Ovary (tissue), 9 donors: ENCODE results near the gene KDM6A. TPM values are rescaled to one million over a fixed set of nuclear protein-coding genes. Genes with fewer than 3 reads are reported as not detected.
"Not testable (repeated sequence)": the region's sequence is repeated elsewhere in the genome, so short reads cannot be mapped to it uniquely, and the experiment has no call there.

Source experiments
- DNase-seq, 5 donors: peaks; one replicate each; pipeline ENCODE4 v3.0.0-alpha.2; 2019 to 2020
- H3K27ac ChIP-seq, 2 donors: fragments of 200-600 bp; one replicate each; pipeline versions ENCODE4 v1.5.1 to v1.8.0; 2019 to 2022
- H3K27me3 ChIP-seq: fragments of 200-600 bp; one replicate; pipeline ENCODE4 v1.8.0; 2022
- H3K36me3 ChIP-seq: fragments of 200-600 bp; sonication (generic); one replicate; pipeline ENCODE4 v1.5.1; 2019
- H3K4me1 ChIP-seq: one replicate; pipeline ENCODE4 v1.8.1; 2013; ENCODE audit warnings: mild to moderate bottlenecking, moderate library complexity; ENCODE audit not compliant: insufficient read depth
- H3K4me3 ChIP-seq: fragments of 200-600 bp; sonication (generic); one replicate; pipeline ENCODE4 v1.5.1; 2017
- H3K9me3 ChIP-seq, 2 donors: fragments of 200-600 bp in 1 of 2; sonication (generic) in 1 of 2; one replicate each; pipeline versions ENCODE4 v1.5.1 to v1.8.1; 2013 to 2019; ENCODE audit warnings: mild to moderate bottlenecking in 1 of 2, moderate library complexity in 1 of 2
- EP300 ChIP-seq: sonication (generic); formaldehyde crosslinking; IDR thresholded peaks from one replicate; pipeline ENCODE4 v1.6.1; 2017; ENCODE audit warnings: antibody characterized with exemption
- POLR2A ChIP-seq: fragments of 450-650 bp; IDR thresholded peaks from one replicate; pipeline ENCODE4 v1.6.1; 2017; ENCODE audit warnings: antibody characterized with exemption, mild to moderate bottlenecking, moderate library complexity
- WGBS, 3 donors: extraction: QIAGEN DNeasy Blood & Tissue Kit in 1 of 3; methylation state at CpG; one replicate each; pipeline versions ENCODE4 v1.1.5 to v1.1.7; 2013 to 2017; 5-methylcytosine and 5-hydroxymethylcytosine counted together
- intact Hi-C, 4 donors: fragments of 100-400 bp; cut with DNase I; formaldehyde crosslinking; loops; one replicate each; pipeline versions ENCODE4 v1.11.0 to v1.15.1; 2022 to 2023
- polyA plus RNA-seq, 2 donors: library from polyadenylated mRNA; stranded (reverse); fragments of 200-250 nt in 1 of 2; fragments of 350-450 nt in 1 of 2; fragmentation: Illumina TruSeq in 1 of 2; extraction: RNeasy Lipid Tissue Mini Kit (QIAGEN cat#74804) in 1 of 2; gene quantifications; one replicate each; pipeline ENCODE4 v1.2.3, GENCODE V29; 2013 to 2014
- total RNA-seq, 7 donors: library from RNA; depleted of rRNA in 2 of 7; stranded (reverse); fragments of >200 nt in 2 of 7; fragmentation: NEBNext Ultra II Directional in 3 of 7; extraction: Animal tissue kit (Norgen Biotek cat#: 25700) in 3 of 7; gene quantifications; one replicate each; pipeline versions ENCODE4 v1.1.0 to v1.2.4, GENCODE V29; 2016 to 2023
- TF ChIP-seq, protein P1 (sequence below), 3 donors: fragments of 450-650 bp in 2 of 3; fragments of 200-600 bp in 1 of 3; IDR thresholded peaks; one replicate each; pipeline versions ENCODE4 v1.5.1 to v1.8.0; 2016 to 2022; ENCODE audit warnings: antibody characterized with exemption in 3 of 3, mild to moderate bottlenecking in 1 of 3
- donor health status: DM: no; HTN: no; CAD: no; lungs with moderate emphysema.
- donor health status: DM: no; HTN: no; CAD: no.
- donor health status: Bipolar disorder and iron deficiency.
- donor health status: DM: yes; HTN: yes; CAD: no.
- donor health status: DM: no; HTN: no; CAD: no.
- donor health status: DM: yes; HTN: yes; CAD: no.

KDM6A gene
- total and polyA plus RNA-seq, 9 donors = 19.8 to 56.2 (median 42.1) TPM

DNA sequence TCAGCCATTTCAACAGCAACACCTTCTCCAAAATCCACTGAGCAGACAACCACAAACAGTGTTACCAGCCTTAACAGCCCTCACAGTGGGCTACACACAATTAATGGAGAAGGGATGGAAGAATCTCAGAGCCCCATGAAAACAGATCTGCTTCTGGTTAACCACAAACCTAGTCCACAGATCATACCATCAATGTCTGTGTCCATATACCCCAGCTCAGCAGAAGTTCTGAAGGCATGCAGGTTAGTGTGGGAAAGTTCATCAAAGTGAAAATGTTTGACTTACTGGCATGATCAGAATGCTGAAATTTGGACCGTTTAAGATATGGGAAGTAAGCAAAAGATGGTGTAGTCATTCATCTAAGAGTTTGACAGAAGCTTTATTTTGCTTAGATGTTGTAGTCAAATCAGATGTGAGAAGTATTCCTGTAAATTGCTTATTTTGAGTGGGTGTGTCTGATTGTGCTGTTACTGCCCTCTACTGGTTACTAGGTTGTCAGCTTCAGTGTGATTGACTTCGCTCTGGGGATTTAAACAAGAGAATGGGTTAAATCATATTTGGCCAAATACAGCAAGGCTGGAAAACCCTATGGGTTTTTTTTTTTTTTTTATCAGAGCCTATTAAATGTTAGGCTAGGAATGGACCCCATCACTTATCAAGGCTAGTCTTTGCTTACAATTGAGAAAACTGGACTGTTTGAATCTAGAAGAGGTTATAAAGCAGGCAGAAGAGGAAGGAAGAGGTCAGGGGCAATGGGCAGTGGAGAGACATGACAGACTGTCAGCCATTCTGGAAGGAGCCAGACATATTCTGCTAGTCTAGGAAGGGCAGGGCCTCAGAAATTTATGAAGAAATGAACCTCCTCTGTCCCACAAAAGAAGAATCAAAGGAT lies 197.4 kb downstream of the KDM6A start:
- Histone ChIP-seq H3K4me1 (no peaks in the 10 kb centered on the region), H3K9me3 (no peaks in the 10 kb centered on the region), H3K4me3 (no peak overlapping the region), H3K36me3 (no peaks in the 10 kb centered on the region), H3K27me3 (no peaks in the 10 kb centered on the region), H3K27ac (no peak overlapping the region)
- no peak for TF ChIP-seq POLR2A
- no peak for TF ChIP-seq EP300
- TF ChIP-seq, protein P1, sequence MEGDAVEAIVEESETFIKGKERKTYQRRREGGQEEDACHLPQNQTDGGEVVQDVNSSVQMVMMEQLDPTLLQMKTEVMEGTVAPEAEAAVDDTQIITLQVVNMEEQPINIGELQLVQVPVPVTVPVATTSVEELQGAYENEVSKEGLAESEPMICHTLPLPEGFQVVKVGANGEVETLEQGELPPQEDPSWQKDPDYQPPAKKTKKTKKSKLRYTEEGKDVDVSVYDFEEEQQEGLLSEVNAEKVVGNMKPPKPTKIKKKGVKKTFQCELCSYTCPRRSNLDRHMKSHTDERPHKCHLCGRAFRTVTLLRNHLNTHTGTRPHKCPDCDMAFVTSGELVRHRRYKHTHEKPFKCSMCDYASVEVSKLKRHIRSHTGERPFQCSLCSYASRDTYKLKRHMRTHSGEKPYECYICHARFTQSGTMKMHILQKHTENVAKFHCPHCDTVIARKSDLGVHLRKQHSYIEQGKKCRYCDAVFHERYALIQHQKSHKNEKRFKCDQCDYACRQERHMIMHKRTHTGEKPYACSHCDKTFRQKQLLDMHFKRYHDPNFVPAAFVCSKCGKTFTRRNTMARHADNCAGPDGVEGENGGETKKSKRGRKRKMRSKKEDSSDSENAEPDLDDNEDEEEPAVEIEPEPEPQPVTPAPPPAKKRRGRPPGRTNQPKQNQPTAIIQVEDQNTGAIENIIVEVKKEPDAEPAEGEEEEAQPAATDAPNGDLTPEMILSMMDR (IDR thresholded peaks at IDR 0.05) = peak in 2 of 3 donors; percentile 14 to 27
- no peak for DNase-seq
- WGBS, 3 donors = 42 to 54% (median 44%) methylated on average over 2 of the region's 2 CpGs
- intact Hi-C loops = no loop called here

DNA sequence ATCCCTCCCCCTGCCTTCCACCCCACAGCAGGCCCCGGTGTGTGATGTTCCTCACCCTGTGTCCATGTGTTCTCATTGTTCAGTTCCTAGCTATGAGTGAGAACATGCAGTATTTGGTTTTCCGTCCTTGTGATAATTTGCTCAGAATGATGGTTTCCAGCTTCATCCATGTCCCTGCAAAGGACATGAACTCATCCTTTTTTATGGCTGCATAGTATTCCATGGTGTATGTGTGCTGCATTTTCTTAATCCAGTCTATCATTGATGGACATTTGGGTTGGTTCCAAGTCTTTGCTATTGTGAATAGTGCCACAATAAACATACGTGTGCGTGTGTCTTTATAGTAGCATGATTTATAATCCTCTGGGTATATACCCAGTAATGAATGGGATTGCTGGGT lies 200.0 kb downstream of the KDM6A start:
- DNase-seq, H3K36me3 ChIP-seq, H3K27me3 ChIP-seq, H3K9me3 ChIP-seq, H3K4me3 ChIP-seq, H3K27ac ChIP-seq, intact Hi-C loops, H3K4me1 ChIP-seq: not testable (repeated sequence)
- WGBS, 3 donors = 94 to 99% (median 98%) methylated on average over 4 of the region's 4 CpGs

DNA sequence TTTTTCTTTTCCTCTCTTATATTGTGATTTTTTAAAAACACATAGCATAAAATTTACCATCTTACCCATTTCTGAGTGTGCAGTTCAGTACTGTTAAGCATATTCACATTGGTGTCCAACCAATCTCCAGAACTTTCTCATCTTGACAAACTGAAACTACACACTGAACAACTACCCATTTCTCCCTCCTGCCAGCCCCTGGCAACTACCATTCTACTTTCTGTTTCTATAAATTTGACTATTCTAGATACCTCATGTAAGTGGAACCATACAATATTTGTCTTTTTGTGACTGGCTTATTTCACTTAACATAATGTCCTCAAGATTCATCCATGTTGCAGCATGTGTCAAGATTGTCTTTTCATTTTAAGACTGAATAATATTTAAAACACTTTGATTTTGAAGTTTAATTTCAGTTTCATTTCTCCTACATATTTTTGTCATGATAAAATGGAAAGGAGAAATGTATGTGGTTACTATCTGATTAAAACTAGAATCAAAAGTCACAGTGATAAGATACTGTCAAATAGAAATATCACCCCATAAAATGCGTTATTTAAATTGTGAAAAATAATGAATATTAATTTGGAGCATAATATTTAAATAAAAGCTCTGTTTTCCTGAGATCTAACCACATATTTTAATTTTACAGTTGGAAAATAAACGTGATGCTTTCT lies 204.9 kb downstream of the KDM6A start:
- no peak overlapping the region for H3K27ac ChIP-seq
- intact Hi-C loops = no loop called here
- no peaks in the 10 kb centered on the region for H3K27me3 ChIP-seq
- H3K4me3 ChIP-seq = no peak overlapping the region
- no peaks in the 10 kb centered on the region for H3K4me1 ChIP-seq
- TF ChIP-seq, protein P1 (IDR thresholded peaks at IDR 0.05) = no peak
- no peaks in the 10 kb centered on the region for H3K9me3 ChIP-seq
- 91 to 94% (median 92%) methylated on average over 2 of the region's 2 CpGs for WGBS, 3 donors
- DNase-seq = no peak
- H3K36me3 ChIP-seq = no peaks in the 10 kb centered on the region

DNA sequence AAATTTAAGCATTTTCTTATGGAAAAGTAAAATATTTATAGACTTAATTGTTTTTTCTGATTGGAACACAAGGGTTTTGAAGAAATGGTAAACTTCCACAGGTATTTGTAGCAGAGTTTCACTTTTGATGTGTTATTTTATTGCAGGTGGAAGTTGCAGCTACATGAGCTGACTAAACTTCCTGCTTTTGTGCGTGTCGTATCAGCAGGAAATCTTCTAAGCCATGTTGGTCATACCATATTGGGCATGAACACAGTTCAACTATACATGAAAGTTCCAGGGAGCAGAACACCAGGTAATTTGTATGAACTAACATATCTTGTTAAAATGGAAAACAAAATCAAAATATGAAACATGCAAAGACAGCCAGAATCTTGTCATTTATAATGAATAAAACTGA lies 210.3 kb downstream of the KDM6A start:
- DNase-seq = no peak
- WGBS, 3 donors = 88 to 92% (median 91%) methylated on average over 2 of the region's 2 CpGs

More for the DNA sequence above, 210.3 kb downstream of the KDM6A start:
- H3K27ac ChIP-seq = no peak overlapping the region
- TF ChIP-seq, protein P1 (IDR thresholded peaks at IDR 0.05) = no peak
- TF ChIP-seq EP300 (no peak), POLR2A (no peak)
- H3K27me3 ChIP-seq = no peaks in the 10 kb centered on the region
- no peaks in the 10 kb centered on the region for H3K4me1 ChIP-seq
- H3K4me3 ChIP-seq = no peak overlapping the region
- no peaks in the 10 kb centered on the region for H3K36me3 ChIP-seq
- no peaks in the 10 kb centered on the region for H3K9me3 ChIP-seq
- intact Hi-C loops = no loop called here
